ENCODE data around the gene ZFTA. TPM values are rescaled to one million over a fixed set of nuclear protein-coding genes. Genes with fewer than 3 reads are reported as not detected.
"Not testable (repeated sequence)": the region's sequence is repeated elsewhere in the genome, so short reads cannot be mapped to it uniquely, and the experiment has no call there.

Gene ZFTA
- total RNA-seq, 6 donors from 2014 or later: 6.1 to 13.1 (median 9.7) TPM

- no peaks in the 10 kb centered on the region for H3K9me3 ChIP-seq
- 18 to 28% methylated on average over 7 of the region's 7 CpGs for WGBS, 2 donors
- peaks cover 4 to 22% (median 18%) of the 10 kb centered on the region in 4 donors for H3K36me3 ChIP-seq
- DNase-seq (no peak), ATAC-seq (ENCODE audit: low FRiP score in 2 of 2) (no peak)
- no peak for TF ChIP-seq POLR2A (IDR thresholded peaks at IDR 0.05)
- no peak for TF ChIP-seq EP300 (IDR thresholded peaks at IDR 0.05)
- TF ChIP-seq POLR2AphosphoS5 (IDR thresholded peaks at IDR 0.05): no peak
- TF ChIP-seq CTCF (IDR thresholded peaks at IDR 0.05): no peak
- peaks cover 17 to 36% (median 20%) of the 10 kb centered on the region in 4 donors for H3K4me1 ChIP-seq
- peak overlapping the region in 3 of 4 donors; percentile 86 to 94 (median 91) for H3K27ac ChIP-seq
- H3K4me3 ChIP-seq: peak overlapping the region; percentile 94 to 97 (median 95)
- no peaks in the 10 kb centered on the region for H3K27me3 ChIP-seq
Measured at GRCh38 chr11:63814383-63814736, 45.8 kb upstream of the ZFTA start.

- Histone ChIP-seq H3K4me1 (peaks cover 17 to 36% (median 20%) of the 10 kb centered on the region in 4 donors), H3K4me3 (peak overlapping the region; percentile 94 to 97 (median 95)), H3K27ac (peak overlapping the region; percentile 76 to 94 (median 88)), H3K36me3 (peaks cover 3 to 17% (median 12%) of the 10 kb centered on the region in 4 donors), H3K27me3 (no peaks in the 10 kb centered on the region), H3K9me3 (no peaks in the 10 kb centered on the region)
- WGBS, 2 donors: 0 to 2% methylated on average over 3 to 17 of the region's 74 CpGs
- DNase-seq (peak; percentile 49 to 87), ATAC-seq (ENCODE audit: low FRiP score in 2 of 2) (peak; percentile 16 to 79)
- TF ChIP-seq POLR2A (IDR thresholded peaks at IDR 0.05): no peak
- peak in 1 of 6 experiments; percentile 1 for TF ChIP-seq CTCF (IDR thresholded peaks at IDR 0.05)
Measured at GRCh38 chr11:63813563-63814382, 45.2 kb upstream of the ZFTA start.

DNA sequence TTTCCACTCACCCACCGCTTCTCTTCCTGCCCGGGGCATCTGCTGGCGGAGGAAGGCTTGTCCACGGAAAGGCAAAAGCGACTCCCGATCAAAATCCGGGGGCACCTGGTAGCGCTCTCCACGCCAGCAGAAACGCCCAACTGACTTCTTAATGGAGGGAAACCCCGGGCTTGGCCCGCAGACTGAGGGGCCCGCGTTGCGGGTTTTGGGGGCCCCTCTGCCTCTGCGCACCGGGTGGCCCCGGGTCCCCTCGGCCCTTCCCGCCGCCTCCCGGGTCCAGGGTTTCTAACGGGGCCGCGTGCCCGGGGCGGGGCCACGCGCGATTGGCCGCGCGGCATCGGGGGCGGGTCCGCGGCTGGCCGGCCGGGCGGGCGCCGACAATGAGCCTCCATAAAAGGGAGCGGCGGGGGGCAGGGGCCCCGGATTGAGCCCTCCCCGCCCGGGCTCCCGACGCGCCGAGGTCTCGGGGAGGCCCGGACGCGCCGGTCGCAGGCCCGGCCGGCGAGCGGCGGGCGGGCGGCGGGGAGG is 44.5 kb upstream of the ZFTA start, which contains the start of gene SPINDOC:
Gene SPINDOC, plus strand, starts transcription at position 422 of the 528 bp plus-strand sequence. CDS start 231 bp downstream, outside the sequence.
- peak; percentile 83 to 95 for ATAC-seq (ENCODE audit: low FRiP score in 2 of 2)
- H3K27me3 ChIP-seq: no peaks in the 10 kb centered on the region
- peak within 1 kb of the TSS; percentile 76 to 94 (median 88) for H3K27ac ChIP-seq
- H3K9me3 ChIP-seq: no peaks in the 10 kb centered on the region
- H3K36me3 ChIP-seq: peaks cover 0 to 10% (median 5%) of the 10 kb centered on the region in 4 donors
- TF ChIP-seq POLR2A (IDR thresholded peaks at IDR 0.05) (peak in 3 of 4 donors; percentile 24 to 62 (median 30)), CTCF (IDR thresholded peaks at IDR 0.05) (peak in 1 of 6 experiments; percentile 5), POLR2AphosphoS5 (IDR thresholded peaks at IDR 0.05) (no peak)
- 0% methylated on average over 17 to 22 of the region's 65 CpGs for WGBS, 2 donors
- DNase-seq: peak; percentile 84 to 96
- peaks cover 17 to 36% (median 20%) of the 10 kb centered on the region in 4 donors for H3K4me1 ChIP-seq
- peak within 1 kb of the TSS; percentile 94 to 97 (median 95) for H3K4me3 ChIP-seq

DNA sequence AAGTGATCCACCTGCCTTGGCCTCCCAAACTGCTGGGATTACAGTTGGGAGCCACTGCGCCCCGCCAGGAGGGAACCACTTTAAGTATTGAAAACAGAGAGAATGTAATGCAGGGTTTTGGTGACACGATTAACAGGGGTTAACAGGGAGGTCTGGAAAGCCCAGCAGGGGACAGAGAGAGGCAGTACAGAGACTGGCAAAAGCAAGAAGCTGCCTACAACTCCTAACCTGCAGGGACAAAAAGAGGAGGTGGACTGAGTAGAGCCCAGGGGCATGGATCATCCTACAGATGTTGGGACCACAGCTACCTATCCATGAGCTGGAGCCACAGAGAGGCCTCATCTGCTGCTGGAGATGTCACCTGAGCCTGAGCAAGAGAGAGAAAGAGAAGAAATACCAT is 42.9 kb upstream of the ZFTA start:
- TF ChIP-seq EP300 (IDR thresholded peaks at IDR 0.05) (no peak), POLR2AphosphoS5 (IDR thresholded peaks at IDR 0.05) (no peak), CTCF (IDR thresholded peaks at IDR 0.05) (no peak), POLR2A (IDR thresholded peaks at IDR 0.05) (no peak)
- 88 to 96% methylated on average over 3 of the region's 3 CpGs for WGBS, 2 donors
- H3K27me3 ChIP-seq: no peaks in the 10 kb centered on the region

GRCh38 chr11:63810383-63810782 is 41.8 kb upstream of the ZFTA start:
- not testable (repeated sequence) for H3K27ac ChIP-seq; H3K9me3 ChIP-seq; ATAC-seq (ENCODE audit: low FRiP score in 2 of 2); H3K4me3 ChIP-seq; H3K36me3 ChIP-seq; H3K27me3 ChIP-seq; DNase-seq
- 66 to 83% methylated on average over 11 of the region's 11 CpGs for WGBS, 2 donors
- peaks cover 18 to 22% (median 21%) of the 10 kb centered on the region in 4 donors for H3K4me1 ChIP-seq

More for the DNA sequence above, 42.9 kb upstream of the ZFTA start:
- H3K4me1 ChIP-seq: peaks cover 17 to 33% (median 20%) of the 10 kb centered on the region in 4 donors
- DNase-seq (no peak), ATAC-seq (ENCODE audit: low FRiP score in 2 of 2) (no peak)
- no peaks in the 10 kb centered on the region for H3K9me3 ChIP-seq
- no peak overlapping the region for H3K27ac ChIP-seq
- no peak overlapping the region for H3K4me3 ChIP-seq
- no peaks in the 10 kb centered on the region for H3K36me3 ChIP-seq
